NCI-H446 treated with DMSO at 0.1 percent for 48 hours (cell line): Measurements from ENCODE around the gene AKAP6.

Experiments used
- DNase-seq: peaks from one replicate; lab custom pipeline; 2025; lab: John Stamatoyannopoulos, UW

Gene AKAP6

DNA sequence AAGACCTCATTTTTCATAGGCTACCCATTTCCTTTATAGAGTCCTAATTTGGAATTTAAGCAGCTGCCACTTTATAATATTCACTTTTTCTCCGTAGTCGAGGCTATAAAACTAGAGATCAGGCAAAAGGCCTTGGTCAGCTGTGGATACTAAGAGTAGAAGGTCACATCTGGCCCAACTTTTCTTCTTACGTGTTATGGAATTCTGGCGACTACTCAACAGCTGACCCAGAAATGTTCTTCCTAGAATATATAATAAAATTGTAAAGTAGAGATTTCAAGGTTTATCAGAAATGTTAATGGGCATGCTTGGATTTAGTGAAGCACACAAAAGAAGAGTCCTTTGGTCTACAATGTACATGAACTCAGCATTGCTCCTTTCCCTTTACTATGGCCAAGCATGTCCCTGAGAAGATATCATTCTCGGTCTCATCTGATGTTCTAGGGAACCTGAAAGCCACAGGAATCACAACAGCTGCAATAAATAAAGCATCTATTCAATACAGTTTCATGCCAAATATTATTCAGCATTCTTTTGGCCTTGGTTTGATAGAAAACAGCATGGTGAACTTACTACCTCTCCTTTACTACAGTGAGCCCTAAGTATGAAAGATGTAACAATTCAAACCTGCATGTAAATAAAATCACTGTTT lies 348.2 kb downstream of the AKAP6 start:
- no peak for DNase-seq

DNA sequence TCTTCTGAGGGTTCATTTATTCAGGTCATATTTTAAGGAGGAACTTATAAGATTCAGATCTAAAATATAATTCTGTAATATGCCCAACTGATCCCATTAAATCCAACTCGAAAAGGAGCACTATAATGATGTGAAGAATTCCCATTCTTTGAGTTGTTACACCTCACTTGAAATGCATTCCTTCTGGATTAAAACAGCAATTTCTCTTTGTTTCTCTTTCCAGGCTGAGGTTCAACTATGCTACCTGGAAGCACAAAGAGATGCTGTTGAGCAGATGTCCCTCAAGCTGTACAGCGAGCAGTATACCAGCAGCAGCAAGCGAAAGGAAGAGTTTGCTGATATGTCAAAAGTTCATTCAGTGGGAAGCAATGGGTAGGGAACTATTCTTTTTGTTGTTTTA lies 349.0 kb downstream of the AKAP6 start:
- DNase-seq = no peak

DNA sequence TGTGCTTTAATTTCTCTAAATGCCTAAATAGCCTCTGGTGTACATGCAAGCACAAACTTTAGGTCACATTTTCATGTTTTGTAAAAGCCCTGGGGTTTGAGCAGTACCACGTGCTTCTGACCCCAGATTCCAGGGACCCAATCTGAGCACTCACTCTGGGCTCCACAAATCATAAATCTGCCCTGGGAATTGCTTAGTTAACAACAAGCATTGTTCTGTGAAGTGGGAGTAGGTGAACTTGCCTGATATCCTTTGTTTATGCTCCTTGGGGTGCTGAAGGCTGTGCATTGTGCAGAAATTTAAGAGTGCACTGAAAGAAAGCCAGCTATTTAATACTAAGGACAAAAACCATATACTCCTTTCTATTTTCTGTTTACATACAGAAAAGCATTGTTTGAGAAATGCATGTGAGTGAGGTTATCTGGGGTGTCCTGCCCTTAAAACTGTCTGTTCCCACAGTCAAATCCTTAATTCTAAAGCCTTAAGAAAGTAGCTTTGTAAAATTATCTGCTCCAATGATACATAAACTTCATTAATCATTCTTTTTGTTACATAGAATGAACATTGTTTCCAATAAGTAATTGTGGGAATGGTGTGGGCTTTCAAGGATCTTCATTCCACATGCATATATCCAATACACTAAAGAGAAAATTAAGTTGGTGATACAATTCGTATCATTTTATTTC lies 351.0 kb downstream of the AKAP6 start:
- no peak for DNase-seq

DNA sequence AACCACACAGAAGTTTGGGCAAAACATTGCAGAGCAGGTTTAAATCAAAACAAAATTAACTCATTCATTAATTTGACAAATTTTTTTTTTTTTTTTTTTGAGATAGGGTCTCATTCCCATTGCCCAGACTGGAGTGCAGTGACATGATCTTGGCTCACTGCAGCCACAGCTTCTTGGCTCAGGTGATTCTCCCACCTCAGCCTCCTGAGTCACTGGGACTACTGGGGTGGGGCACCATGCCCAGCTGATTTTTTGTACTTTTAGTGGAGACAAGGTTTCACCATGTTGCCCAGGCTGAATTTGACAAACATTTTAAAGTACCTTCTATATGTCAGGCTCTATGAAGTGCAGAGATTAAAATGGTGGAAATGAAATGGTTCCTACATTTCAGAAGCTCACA lies 352.5 kb downstream of the AKAP6 start:
- no peak for DNase-seq

DNA sequence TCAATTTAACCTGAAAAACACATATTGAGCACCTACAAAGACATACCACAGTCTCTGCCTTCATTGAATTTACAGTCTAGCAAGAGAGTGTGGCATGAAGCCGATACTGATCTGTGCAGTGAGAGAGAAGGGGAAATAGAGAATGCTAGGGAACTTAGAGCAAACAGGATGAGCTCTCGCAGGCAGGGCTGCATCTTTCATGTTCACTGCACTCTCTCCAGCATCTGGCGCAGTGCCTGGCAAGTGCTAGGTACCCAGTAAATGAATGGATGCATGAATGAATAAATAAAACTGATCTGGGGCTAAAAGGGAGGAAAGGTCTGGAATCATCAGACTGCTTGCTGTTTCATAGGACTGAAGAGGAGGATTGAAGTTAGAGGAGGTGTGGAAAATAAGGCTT lies 353.1 kb downstream of the AKAP6 start:
- no peak for DNase-seq

DNA sequence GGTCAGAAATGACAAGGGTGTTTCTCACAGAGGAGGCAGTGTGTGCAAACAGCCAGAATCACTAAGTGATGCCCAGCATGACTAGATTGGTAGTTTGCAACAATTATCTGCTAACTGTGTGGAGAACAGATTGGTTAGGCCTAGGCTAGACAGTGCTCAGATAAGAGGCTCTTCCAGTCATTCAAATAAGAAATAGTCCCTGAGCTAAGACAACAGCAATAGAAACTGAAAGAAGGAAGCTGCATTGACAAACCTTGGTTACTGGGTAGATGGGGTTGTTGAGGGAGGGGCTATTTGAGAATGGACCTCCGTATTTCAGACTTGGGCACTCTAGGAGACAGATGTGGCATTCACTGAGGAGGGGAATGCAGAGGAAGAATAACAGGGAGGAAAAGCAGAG lies 354.6 kb downstream of the AKAP6 start:
- DNase-seq = no peak

DNA sequence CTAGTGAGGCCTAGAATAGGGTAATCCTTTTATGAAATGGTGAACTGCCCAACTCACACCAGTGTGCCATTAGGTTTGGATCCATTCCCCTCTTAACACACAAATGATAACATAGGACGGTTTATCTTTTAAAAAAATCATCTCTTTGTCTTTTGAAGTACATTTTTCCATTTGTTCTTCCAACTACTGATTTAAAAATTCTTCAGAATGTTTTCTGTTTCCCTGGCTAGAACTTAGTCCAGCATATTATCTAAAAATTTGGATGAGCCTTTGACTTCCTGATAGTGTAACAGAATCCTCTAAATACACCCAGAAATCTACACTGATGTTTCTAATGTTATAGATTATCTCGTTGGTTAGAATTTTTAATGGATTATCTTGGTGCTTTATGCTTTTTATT lies 359.8 kb downstream of the AKAP6 start:
- DNase-seq = no peak

DNA sequence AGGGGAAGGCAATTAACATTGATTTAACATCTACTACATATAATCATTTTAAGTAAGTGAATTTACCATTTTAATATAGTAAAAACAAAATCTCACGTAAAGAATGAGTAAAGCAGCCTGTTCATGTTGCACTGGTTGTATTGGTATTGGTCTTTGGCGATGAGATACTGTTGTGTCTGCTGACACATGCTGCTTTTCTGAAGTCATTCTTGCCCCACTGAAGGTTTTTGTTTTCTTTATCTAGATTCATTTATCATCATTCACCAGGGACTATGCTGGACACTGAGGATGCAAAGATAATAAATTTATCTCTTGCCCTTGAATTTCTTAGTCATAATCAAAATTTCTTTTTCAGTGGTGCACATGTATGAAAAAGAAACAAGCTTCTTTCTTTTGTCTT lies 363.3 kb downstream of the AKAP6 start:
- DNase-seq = no peak

DNA sequence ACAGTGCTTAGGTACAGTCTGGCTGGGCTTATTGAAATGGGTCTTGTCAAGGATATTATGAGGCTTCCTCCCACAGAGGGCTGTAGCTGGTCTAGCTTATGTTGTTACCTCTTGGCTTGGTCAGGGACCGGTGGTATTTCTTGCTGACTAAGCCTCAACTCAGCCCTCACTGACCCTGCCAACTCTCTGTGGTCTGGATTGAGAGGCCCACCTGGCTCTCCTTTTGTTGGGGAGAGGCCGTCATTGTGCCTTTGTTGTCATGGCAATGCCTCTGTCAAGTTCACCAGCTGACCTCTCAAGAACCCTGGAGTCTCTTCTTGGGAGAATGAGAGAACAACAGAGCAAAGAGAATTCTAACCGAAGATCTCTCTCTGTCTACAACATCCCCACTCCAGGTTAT lies 364.0 kb downstream of the AKAP6 start:
- DNase-seq = no peak

DNA sequence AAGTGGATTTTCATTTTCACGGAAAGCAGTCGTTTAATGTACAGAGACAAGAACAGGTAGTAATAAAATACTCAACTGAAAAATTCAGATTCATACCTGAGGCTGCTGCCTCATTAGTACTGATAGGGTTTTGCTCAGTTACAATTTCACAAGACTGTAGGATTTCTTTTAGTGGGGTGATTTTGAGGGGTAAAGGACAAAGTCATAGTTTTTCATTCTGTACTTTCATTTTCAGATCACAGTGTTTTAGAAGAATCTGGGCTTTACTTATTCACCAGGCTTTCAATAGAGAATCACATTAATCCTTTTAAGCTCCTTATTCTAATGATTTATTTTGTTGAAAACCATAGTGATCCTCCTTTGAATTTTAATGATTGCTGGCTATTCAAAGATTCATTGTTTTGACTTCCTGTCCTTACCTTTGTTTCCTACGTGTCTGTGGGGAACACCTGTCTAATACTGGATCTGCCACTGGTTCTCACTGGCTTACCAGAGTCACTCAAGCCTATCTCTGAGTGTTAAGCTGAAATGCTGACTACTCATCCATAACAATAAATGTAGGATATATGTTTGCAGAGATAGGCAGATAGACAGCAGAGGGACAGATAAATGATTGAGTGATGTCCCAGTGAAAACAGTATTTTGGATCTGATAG lies 365.8 kb downstream of the AKAP6 start:
- no peak for DNase-seq

DNA sequence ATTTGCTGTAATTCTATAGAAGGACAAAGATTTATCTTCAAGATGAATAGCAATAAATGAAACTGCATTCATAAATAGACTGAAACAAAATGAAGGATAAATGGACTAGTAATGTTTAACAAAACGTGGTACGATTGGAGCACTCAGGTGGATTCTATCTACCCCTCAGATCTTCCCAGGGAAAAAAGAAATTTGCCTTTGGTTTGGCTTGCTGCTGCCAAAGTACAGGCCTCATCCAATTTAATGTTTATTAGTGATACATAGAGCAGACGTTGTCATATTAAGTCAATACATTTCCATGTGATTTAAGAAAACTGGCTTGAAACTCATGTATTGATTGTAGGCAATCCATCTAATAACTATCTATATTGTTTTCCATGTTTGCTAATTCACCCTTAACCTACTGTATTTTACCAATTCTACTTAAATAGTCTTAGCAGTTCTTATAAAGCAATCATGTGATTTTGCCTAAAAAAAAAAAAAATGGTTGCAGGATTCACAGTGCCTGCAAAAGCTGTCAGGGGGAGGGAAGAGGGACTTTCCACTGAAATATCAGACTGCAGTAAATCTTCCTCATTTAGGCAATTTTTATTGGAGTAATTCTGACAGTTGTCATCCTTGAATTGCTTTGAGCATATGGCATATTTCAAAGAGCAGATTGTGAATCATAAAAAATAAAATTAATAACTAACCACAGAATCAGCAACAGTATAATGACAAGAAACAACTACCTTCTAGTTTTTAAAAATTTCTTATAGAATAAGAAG lies 367.4 kb downstream of the AKAP6 start:
- DNase-seq = no peak

DNA sequence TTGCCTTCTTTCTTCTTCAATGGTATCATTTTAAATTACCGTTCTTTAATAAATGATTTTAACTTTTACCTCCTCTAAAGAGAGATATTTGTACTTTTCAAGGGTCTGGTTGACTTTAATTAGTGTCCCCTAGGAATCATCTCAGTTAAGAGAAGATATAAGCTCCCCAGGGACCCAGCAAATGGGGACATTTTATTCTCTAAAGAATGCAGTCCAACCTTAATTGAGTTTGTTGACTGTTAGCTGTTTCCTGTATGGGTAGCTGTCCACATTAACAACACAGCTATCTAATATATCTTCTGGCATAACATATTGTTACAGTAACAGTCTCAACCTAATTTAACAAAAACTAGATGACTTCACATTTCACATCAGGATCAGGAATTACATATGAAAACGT lies 368.0 kb downstream of the AKAP6 start:
- DNase-seq = no peak

DNA sequence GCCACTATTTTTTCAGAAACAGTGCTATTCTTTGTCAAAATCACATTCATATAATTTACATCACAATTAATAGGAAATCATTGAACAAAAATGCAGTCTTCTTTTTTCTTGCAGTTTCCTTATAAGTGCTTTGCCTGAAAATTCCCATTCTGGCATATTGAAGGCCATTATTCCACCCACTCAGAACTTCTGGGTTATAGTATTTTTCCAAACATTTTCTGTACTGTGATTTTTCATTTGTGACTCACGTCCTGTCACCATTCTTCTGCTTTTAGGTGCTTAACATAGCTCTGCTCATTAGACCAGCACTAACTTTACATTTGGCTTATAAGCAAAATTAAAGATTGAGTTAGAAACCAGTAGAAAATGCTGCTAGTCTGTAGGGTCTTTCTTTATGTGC lies 368.6 kb downstream of the AKAP6 start:
- DNase-seq = no peak

DNA sequence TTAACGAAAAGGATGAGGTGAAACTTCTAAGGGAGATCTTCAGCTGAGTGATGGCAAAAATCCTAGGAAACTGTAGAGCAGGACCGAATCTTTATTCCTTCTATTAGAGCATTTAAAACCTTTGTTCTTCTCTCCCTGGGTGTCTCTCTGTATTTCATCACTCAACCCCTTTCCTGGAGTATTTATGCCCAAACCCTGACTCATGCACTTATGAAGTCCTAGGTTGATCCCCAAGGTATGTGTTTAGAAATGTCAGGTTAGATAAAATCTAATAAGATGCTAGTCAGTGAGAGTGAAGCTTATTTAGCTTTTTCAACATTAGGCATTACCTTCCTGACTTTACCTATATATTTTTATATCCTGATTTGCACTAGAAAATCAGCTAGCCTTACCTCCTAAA lies 369.7 kb downstream of the AKAP6 start:
- no peak for DNase-seq

DNA sequence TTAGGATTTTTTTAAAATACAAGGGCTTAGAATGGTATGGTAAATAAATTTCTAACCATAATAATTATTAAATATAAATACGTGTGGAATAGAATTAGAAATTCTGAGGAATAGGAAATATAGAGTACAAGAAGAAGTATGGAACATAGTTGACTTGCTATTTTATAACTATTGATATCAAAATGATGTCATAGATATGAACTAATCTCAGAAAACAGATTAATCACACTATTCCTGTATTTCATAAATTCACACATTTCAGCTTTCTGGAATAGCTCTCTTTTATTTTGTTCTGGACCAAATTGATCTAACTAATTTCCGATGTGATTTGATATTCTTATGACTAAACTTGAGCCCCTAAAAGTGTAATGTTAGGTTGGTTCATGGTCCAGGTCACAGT lies 372.4 kb downstream of the AKAP6 start:
- no peak for DNase-seq

DNA sequence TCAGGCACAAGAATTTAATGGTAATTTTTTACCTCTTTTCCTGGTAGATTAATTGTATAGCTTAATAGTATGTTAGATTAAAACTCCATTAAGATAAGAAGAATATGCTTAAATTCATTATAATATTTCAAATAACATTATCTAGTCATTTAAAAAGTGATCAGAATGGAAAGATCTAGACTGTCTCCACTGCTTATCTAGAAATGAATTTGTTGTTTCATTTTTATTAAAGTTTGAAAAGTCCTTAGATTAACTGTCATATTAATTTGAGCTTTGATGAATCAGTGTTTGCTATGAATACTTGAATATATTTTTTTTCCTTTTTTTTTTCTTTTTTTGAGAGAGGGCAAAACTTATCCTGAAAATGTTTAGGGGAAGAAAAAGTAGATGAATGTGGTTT lies 373.0 kb downstream of the AKAP6 start:
- DNase-seq = no peak

DNA sequence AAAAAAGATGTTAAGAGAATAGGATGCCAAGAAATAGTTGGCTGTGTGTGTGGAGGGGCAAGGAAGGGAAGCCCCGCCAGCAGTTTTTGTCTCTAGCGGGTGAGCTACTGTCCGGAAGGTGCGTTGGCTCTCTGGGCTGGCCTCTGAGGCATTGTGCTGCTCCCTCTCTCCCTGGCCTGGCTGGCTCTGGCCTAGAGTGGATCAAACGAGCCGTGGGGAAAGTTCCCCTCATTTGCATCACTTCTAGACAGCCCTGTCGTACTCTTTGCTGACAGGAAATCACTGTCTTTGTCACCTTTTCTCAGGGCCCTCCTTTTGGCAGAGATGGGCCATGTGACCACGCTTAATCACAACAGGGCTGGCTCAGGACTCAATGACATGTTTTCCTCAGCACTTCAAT lies 373.5 kb downstream of the AKAP6 start:
- DNase-seq = no peak

DNA sequence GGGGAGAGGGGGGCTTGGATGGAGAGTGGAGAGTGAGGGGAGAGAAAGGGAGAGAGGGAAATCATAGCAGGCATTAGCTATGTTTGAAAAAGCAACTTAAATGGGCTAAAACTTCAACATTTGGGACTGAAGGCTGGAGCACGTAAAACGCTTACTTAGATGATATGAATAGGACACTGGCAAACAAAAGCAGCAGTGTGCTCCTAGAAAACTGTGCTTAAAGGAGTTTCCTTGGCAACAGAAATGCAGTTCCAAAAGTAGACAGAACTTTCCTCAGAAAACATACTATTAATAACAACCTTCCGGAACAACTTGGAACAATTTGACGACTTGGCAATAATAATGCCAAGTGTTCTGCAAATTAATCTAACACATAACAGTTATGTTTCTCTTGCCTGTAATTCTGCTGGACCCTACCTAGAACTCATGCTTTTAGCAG lies 374.1 kb downstream of the AKAP6 start:
- DNase-seq = no peak

DNA sequence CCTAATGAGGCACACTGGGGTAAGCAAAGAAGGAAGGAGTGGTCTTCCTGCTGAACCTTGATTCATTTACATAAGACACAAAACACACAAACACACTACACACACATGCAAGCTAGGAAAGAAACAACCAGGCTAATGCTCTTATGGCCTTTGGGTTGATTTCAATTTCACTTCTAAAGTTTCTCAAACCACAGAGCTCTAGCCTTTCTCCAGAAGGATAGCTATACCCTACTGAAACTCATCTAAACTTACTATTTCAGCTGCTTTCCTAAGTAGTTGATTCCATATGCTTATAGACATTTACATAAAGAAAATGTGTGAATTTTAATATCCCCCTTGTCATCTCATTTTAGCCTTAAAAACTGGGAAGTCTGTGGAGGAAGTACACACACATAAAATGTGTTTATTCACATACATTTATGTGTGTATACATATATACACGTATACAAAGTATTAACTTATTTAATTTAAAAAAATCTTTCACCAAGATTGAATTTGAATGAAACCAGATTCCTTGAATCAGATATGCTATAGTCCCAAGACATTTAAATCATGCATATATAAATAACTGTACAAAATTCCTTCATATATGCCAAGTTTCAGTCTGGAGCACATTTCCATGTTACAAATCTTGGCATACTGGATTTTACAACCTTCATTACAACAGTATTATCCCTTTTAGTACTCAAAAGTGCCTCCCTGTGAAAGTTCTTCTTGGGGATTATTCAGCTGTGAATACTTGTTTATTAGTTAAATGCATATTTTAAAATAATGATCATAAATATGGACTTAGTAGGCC lies 377.8 kb downstream of the AKAP6 start:
- DNase-seq = no peak

DNA sequence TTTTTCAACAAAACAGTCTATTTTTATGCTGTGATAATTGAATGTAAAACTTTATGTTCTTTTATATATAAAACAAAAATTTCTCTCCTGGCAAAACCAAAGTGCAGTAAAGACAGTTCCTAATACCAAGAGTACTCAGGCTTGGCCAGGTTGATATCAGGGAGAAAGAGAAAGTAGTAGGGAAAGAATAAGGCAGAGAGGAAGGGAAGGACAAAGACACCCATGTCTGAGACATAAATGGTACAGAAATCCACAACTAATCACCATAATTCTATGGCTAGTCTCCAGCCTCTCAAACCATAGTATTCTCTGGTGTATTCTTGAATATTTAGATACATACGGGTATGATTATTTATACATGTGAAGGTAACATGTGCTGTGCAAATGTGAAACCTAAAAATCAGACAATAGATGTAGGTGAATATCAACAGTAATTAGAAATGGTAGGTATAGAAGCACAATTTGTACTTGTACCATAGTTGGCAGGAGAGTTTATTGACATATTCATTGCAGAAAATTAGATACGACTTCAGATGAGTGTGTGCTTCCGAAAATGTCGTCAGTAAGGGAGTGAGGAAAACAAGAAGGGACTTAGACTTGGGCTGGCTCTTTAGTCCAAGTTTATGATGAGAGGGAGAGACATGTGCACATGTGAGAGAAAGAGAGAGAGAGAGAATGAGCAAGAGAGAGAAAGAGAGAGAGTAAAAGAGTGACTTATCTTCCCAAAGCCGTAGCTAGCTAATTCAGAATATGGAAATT lies 378.8 kb downstream of the AKAP6 start:
- DNase-seq = no peak

DNA sequence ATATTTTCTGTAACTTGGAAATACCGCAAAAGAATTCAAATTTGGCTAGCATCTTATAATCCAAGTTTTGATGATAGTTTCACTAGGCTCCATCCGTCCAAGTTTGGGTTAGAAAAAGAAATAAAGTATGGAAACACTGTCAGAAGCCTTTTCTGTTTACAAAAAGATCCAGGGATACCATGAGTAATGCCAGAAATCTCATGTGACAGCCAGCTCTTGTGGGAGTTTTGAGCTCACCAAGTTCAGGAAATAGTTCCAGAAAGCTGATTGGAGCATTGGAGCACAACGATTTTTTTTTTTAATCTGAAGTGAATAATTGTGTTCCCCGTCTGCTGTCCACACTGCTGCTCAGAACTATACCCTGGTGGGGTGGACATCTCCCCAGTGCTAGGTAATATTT lies 379.9 kb downstream of the AKAP6 start:
- no peak for DNase-seq
